Measurements from ENCODE around the gene UPB1. TPM values are rescaled to one million over a fixed set of nuclear protein-coding genes. Genes with fewer than 3 reads are reported as not detected.
"Not testable (repeated sequence)": the region's sequence is repeated elsewhere in the genome, so short reads cannot be mapped to it uniquely, and the experiment has no call there.

The UPB1 gene
- total RNA-seq, 1 donor = under 0.01 TPM

DNA sequence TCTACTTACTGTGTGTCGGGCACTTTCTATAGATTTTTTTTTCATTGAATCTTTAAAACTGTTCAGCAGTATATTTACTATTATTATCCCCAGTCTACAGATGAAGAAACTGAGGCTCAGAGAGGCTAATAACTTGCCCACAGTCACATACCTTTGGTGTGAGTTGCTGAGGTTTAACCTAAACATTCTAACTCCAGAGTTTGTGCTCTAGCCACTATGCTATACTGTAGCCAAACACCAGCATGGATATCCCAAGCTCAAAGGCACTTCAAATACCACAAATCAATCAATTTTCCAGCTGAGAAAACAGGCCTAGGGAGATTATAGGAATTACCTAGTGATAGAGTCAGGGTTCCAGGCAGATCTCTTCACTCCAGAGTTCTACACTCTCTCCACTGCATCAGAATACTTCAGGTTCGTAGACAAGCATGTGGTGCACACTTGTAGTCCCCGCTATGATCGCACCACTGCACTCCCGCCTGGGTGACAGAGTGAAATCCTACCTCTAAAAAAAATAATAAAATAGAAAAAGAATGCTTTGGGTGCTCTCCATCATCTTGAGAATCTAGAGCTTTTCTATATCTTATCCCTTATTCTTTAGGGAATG lies 20.4 kb upstream of the UPB1 start:
- DNase-seq (ENCODE audit: low read depth in 2 of 3, low spot score in 2 of 3) = no peak

DNA sequence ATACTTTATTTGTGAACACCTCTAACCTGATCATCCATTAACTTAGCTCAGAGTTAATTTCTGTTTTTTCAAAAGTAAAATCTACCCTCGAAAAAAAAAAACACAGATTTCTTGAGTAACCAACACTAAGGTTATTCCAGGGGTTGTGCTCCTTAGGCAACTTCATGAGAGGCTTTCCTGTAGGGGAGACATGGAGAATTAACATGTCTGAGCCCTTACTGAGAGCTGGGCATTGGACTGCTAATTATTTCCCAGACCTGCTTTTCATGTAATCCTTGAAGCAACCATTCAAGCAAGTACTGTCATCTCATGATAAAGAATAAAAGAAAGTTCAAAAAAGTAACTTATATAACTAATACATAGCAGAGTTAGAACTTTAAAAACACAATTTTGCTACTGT lies 13.5 kb upstream of the UPB1 start:
- DNase-seq (ENCODE audit: low read depth in 2 of 3, low spot score in 2 of 3) = no peak

DNA sequence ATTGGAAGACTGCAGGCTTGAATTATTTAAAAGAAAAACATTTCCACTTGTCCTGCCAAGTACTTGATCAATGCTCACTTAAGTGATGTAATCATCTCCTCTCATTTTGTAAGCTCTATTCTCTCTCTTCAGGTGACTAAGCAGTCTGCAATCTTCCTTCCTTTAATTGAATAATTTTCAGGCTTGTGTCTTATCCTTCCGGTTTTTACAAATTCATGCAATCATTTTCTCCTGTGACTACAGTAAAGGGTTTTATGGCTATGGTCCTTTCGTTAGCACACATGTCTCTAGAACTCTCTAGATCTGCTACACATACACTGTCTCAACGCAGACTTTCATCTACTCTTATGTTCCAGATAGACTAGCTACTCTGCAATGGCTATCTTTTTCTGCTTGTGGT lies 12.6 kb upstream of the UPB1 start:
- peak in 1 of 3 donors; percentile 31 for DNase-seq (ENCODE audit: low read depth in 2 of 3, low spot score in 2 of 3)

DNA sequence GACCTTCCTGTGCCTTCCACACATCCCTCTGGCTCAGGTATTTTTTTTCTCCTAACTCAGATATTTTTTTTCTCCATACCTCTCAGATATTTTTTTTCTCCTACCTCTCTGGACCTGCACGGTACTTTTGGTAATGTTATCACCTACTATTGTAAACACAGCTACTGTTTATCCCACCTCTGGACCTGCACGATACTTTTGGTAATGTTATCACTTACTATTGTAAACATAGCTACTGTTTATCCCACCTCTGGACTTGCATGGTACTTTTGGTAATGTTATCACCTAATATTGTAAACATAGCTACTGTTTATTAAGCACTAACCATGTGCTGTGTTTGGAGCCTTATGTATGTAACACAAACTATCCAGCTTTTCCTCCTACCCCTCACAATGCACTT lies 12.1 kb upstream of the UPB1 start:
- DNase-seq (ENCODE audit: low read depth in 2 of 3, low spot score in 2 of 3) = no peak

DNA sequence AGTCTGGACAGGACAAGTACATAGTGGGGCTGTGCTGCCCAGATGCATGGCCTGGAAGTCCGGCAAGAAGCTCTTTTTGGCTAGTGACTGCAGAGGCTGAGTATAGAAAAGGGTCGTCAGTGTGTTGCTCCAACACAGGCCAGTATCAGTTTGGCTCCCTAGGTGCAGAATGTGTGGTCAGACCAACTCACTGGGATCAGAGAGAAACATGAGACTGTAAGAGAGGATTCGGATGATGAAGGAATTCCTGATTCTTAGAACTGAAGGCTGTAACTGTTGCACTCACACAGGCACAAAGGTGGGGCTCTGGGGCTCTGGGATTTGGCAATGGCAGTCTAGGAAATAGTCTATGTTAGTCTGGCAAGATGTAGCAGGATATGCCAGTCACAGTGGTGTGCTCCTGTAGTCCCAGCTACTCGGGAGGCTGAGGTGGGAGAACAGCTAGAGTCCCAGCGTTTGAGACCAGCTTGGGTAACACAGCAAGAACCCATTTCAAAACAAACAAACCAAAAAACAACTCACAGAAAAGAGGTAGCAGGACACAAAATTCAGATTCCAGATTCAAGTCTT lies 11.1 kb upstream of the UPB1 start:
- DNase-seq (ENCODE audit: low read depth in 2 of 3, low spot score in 2 of 3) = no peak

DNA sequence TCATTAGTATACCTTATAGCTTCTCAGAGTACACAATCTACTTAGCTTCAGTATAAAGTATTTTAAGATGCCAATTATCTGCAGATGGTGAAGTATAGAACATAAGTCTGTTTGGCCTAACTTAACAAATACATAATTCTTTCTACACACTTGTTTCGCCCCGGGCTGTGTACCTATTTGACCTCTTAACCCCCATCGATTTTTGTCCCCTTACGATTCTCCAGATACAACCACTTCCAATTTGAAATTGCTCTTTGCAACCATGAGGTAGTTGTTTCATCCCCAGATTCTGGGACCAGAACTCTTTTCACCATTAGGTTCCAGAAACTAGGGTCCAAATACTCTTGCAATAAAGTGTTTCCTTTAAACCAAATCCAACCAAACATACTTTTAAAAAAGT lies 10.0 kb upstream of the UPB1 start:
- DNase-seq (ENCODE audit: low read depth in 2 of 3, low spot score in 2 of 3) = no peak

DNA sequence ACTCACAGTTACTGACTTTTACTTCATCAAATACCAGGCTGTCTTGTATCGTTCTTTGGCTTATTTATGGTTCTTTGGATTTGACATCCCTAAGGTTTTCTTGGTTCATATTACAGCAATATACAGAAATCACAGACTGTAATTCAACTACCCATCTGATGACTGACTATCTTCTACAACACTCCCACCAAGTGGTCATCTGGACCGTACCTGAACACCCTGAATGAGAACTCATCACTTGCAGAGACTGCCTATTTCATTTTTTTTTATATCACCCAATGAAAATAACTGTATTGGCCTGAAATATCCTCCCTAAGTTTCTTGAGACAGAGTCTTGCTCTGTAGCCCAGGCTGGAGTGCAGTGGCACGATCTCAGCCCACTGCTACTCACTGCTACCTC lies 9.5 kb upstream of the UPB1 start:
- no peak for DNase-seq (ENCODE audit: low read depth in 2 of 3, low spot score in 2 of 3)

DNA sequence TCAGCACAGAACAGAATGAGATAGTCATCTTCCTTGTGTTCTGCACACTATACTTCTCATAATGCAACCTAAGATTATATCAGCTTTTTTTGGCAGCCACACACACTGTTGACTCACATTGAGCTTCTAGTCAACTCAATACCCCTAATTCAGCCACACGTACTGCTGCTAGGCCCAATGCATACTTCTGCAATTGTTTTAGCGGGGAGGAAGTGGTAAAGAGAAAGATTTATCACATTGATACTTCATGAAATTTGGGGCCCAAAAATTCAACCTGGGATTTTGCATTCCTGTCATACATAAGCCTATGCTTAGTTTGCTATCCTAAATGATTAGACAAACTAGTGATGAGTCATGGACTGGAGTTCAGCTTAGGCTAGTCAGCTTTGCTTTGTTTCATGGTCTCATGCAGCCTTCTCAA lies 8.6 kb upstream of the UPB1 start:
- peak in 2 of 3 donors; percentile 45 to 77 for DNase-seq (ENCODE audit: low read depth in 2 of 3, low spot score in 2 of 3)

DNA sequence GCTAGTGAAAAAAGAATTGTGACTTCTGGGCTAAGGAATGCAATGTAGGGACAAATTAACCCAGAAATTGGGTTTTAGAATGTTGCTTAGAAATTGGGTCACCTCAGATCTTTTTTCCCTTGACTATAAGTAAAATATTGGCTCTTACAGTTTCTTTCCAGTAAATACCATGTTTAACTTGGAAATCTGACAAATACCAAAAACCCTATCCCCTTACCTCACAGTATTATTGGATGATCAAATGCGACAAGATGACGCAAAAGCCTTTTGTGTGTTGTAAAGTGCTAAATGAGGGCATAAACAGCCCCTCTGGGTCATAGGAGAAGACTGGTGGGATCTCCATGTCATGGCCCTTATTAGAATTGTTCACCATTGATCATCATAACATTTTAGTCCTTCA lies 6.1 kb upstream of the UPB1 start:
- DNase-seq (ENCODE audit: low read depth in 2 of 3, low spot score in 2 of 3) = no peak

DNA sequence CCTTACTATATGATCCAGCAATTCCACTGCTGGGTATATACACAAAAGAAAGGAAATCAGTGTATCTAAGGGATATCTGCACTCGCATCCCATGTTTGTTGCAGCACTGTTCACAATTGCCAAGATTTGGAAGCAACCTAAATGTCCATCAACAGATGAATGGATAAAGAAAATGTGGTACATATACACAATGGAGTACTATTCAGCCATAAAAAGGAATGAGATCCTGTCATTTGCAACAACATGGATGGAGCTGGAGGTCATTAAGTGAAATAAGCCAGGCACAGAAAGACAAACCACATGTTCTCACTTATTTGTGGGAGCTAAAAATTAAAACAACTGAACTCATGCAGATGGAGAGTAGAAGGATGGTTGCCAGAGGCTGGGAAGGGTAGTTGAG lies 5.7 kb upstream of the UPB1 start:
- DNase-seq (ENCODE audit: low read depth in 2 of 3, low spot score in 2 of 3) = not testable (repeated sequence)

DNA sequence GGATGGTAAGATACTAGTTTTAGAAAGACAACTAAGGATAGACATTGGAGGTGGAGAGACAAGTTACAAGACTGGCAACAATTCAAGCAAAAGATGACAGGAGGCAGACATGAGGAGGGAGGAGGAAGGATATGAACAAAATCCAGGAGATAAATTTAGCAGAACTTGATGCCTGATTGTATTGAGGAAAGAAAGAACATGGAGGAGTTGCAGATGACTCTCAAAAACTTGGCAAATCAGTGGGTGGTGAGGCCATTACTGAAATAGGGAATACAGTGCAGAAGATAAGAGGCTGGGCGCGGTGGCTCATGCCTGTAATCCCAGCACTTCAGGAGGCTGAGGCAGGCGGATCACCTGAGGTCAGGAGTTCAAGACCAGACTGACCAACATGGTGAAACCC lies 2.7 kb upstream of the UPB1 start:
- no peak for DNase-seq (ENCODE audit: low read depth in 2 of 3, low spot score in 2 of 3)

DNA sequence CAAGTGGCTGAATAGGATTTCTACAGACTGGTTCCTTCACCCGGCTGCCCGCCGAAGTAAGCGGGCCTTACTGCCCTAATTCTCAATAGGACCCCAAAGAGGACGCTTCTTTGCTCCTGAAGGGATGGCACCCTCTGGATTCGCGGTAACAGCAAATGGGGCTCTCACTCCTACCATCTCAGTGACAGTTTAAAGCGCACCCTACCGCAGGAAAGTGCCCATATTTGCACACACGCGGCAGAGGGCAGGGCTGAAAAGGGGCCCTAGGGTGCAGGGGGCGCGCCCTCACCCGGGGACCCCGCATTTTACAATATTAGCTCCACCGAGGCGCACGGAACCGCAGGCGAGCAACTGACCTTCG lies 985 bp upstream of the UPB1 start:
- no peak for DNase-seq (ENCODE audit: low read depth in 2 of 3, low spot score in 2 of 3)

DNA sequence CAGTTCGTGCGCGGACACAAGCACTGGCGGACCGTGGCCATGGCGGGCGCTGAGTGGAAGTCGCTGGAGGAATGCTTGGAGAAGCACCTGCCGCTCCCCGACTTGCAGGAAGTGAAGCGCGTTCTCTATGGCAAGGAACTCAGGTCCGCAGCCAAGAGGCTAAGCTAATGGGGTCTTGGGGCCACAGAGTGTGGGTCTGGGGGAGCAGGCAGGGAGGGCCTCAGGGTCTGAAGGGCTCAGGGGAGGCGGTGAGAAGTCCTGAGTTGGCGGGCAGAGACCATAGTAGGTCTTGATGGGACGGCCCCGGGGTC lies 188 bp downstream of the UPB1 start:
- DNase-seq (ENCODE audit: low read depth in 2 of 3, low spot score in 2 of 3) = no peak

DNA sequence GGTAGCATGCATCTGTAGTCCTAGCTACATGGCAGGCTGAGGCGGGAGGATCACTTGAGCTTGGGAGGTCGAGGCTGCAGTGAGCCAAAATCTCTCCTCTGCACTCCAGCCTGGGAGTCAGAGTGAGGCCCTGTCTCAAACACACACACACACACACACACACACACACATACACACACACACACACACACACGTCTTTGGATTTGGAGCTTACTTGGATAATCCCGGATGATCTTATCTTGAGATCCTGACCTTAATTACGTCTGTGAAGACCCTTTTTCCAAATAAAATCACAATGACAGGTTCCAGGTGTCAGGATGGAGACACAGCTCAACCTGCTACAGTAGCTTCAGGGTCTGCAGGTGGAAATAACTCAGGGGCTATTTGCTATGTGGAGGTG lies 1.1 kb downstream of the UPB1 start:
- DNase-seq (ENCODE audit: low read depth in 2 of 3, low spot score in 2 of 3) = no peak

DNA sequence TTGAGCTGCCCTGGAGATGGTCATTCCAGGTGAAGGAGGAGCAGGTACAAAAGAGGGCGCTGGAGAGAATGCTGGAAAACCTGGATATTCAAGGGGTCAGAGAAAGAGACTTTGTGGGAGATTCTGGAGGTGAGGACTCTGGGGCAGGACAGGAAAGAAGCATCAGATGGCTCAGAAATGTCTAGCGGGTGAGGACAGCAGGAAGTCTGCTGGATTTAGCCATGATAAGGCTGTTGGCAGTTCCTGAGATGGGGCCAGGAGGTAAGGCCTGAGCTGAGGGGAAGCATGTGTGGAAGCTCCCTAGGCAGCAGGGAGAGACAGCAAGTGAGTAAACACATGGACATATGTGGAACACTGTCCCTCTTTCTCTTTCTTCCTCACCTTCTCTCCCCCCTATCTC lies 1.5 kb downstream of the UPB1 start:
- DNase-seq (ENCODE audit: low read depth in 2 of 3, low spot score in 2 of 3) = no peak

DNA sequence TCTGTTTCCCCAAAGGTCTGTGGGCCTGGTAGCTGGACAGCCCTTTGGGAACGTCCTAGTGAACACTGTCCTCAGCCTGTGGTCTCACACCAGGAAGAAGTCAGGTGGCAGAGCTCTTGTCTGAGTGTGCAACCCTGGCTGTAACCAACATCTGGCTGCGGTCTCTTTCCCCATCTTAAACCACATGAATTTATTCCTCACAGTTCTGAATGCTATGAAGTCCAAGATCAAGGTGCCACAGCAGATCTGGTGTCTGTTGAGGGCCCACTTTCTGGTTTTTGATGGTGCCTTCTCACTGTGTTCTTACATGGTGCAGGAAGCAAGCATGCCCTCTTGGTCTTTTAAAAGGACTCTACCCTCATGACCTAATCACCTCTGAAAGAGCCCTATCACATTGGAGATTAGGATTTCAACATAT lies 2.7 kb downstream of the UPB1 start:
- DNase-seq (ENCODE audit: low read depth in 2 of 3, low spot score in 2 of 3) = peak in 1 of 3 donors; percentile 46

DNA sequence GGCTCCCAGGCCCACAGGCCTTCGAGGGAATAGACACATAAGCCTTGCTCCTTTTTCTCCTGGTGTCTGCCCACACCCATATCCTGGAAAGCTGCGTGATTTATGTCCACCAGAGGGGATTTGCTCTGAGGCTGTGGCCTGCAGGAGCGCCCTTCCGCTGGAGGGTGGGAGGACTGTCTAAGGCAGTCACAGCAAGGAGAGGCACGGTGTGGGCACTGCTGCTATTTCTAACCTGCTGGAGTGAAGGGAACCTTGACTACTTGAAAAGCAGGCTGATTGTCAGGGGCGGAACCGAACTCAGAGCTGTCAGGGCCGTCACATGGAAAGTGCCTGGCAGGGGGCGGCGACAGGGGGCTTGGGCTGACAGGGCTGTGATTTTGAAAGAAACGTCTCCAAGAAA lies 3.7 kb downstream of the UPB1 start:
- DNase-seq (ENCODE audit: low read depth in 2 of 3, low spot score in 2 of 3) = no peak

DNA sequence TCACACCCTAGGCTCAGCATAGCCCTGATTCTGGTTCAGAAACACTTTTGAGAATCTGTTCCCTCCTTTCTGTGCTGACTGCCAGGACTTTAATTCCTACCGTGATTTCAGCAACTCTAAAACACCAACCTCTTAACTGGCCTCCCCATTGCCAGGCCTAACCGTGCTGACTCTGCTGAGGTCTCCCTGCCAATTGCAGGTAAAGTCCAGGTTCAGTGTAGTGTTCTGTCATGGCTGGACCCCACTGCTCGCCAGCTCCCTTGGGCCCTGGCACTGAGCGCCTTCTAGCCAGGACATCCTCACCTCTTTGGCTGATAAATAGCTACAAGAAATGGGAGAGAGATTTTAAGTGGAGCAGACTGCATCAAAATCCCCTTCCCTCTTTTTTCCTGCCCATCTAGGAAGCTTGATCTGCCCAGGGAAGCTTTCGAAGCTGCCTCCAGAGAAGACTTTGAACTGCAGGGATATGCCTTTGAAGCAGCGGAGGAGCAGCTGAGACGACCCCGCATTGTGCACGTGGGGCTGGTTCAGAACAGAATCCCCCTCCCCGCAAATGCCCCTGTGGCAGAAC lies 4.7 kb downstream of the UPB1 start:
- DNase-seq (ENCODE audit: low read depth in 2 of 3, low spot score in 2 of 3) = no peak

DNA sequence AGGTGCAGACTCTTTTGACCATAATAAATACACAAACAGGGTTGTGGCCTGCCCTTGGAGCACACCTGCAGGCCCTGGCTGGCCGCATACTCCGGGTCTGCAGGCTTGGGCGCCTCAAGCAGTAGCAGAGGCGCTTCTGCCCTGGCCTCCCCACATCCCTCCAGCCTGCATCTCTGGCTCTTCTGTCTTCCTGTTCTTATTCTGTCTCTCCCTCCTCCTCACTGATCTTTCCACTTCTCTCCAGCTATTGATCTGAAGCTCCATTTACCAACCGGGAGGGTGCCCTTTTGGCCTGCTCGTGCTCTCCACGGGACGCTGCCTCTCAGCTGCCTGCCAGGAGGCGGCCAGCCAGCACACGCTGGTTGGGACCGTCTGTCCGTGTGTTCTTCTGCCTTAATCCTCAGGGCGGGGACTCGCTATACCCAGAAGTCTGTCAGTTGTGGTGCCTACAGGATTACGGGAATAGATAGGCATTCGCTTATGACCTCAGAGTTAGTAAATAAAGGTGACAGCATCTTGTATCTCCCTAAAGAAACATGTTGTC lies 5.2 kb downstream of the UPB1 start:
- no peak for DNase-seq (ENCODE audit: low read depth in 2 of 3, low spot score in 2 of 3)

DNA sequence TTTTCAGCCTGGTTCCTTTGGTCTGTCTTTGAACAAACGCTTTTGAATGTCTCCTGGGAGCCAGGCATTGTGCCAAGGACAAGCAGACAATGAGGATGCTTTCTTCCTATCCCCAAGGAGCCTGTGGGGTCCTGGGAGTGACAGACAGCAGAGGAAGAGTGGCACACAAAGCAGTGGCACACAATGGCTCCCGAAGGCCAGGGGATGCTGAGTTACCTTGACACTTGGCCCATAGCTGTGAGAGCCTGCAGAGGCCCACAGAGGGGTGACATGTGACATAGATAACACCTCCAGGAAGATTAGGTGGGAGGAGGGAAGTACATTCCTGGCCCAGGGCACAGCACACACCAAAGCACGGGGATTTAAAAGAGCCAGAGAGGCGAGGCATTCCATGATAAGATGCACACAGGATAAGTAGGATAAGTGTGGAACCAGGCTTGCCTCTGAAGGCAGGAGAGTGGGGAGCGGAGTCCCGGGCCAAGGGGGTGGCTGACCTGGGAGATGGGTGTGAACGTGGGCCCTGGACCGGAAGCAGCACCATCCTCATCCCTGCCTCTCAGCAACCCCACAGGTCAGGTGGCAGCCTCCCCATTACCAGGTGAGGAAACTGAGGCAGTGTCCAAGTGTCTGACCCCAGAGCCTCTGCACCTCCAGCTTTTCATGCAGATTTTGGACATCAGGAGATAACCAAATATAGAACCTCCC lies 6.3 kb downstream of the UPB1 start:
- no peak for DNase-seq (ENCODE audit: low read depth in 2 of 3, low spot score in 2 of 3)

DNA sequence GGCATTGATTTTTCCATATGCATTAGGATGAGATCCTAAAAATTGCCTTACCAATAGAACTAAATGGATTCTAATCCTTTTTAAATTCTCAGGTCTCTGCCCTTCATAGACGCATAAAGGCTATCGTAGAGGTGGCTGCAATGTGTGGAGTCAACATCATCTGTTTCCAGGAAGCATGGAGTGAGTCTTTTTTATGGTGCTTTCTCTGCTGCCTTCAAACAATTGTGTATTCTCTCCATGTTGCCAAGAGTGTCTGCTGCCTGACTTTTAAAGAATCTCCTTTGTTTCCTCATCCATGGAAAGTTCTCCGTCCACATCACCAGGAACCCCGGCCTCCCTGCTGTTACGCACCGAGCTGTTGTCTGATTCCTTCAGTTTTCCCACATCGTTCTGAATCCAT lies 6.9 kb downstream of the UPB1 start:
- DNase-seq (ENCODE audit: low read depth in 2 of 3, low spot score in 2 of 3) = no peak

DNA sequence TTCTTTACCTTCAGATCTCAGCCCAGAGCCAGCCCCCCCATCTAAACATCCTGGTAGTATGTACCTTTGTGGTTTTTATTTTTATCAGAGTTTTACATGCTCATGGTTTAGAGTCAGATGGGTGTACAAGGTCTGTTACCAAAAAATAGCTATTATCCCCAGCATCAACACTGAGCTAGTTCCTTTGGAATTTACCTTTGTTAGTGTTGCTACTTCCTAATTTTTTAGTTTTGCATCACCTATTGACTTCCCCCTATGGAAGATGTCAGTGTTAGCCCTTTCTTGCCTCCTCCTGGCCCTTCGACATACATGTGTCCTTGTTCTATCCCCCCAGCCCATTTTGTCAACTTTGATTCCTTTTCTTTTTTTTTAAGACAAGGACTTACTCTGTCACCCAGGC lies 7.4 kb downstream of the UPB1 start:
- DNase-seq (ENCODE audit: low read depth in 2 of 3, low spot score in 2 of 3) = no peak

Measured in hematopoietic multipotent progenitor cell (in vitro differentiated cells).